ENCODE results near the gene PFDN2.

GRCh38 chr1:161052899-161053298 lies 64.9 kb downstream of the PFDN2 start:
- TF ChIP-seq, protein P1, sequence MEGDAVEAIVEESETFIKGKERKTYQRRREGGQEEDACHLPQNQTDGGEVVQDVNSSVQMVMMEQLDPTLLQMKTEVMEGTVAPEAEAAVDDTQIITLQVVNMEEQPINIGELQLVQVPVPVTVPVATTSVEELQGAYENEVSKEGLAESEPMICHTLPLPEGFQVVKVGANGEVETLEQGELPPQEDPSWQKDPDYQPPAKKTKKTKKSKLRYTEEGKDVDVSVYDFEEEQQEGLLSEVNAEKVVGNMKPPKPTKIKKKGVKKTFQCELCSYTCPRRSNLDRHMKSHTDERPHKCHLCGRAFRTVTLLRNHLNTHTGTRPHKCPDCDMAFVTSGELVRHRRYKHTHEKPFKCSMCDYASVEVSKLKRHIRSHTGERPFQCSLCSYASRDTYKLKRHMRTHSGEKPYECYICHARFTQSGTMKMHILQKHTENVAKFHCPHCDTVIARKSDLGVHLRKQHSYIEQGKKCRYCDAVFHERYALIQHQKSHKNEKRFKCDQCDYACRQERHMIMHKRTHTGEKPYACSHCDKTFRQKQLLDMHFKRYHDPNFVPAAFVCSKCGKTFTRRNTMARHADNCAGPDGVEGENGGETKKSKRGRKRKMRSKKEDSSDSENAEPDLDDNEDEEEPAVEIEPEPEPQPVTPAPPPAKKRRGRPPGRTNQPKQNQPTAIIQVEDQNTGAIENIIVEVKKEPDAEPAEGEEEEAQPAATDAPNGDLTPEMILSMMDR (IDR thresholded peaks at IDR 0.05; ENCODE audit: low read depth, low read length) = no peak
- TF ChIP-seq EZH2phosphoT487 (IDR thresholded peaks at IDR 0.05; ENCODE audit: low read depth) = no peak
